PC-3 (cell line): Measurements from ENCODE around the gene PTPRD. TPM values are rescaled to one million over a fixed set of nuclear protein-coding genes. Genes with fewer than 3 reads are reported as not detected.

Experiments used
- ATAC-seq: fragments of 200-7000 bp; cut with Tn5 transposase; 2 replicates; pipeline ENCODE4 v1.9.1; 2020; ENCODE audit warnings: mild to moderate bottlenecking, moderate library complexity
- BruUV-seq: library from RNA; stranded (reverse); fragments of 400-500 nt; replicated peaks from 2 replicates; lab custom pipeline; 2021; lab: Mats Ljungman, UMichigan
- CTCF ChIA-PET: fragments of 300-600 bp; sonication (Branson Sonifier 250); formaldehyde crosslinking; loops from one replicate; lab custom pipeline; 2022; ENCODE audit warnings: antibody characterized with exemption; lab: Charles Lee
- POLR2A ChIA-PET: fragments of 300-600 bp; sonication (Branson Sonifier 250); formaldehyde crosslinking; loops from one replicate; lab custom pipeline; 2022; ENCODE audit warnings: antibody characterized with exemption; ENCODE audit not compliant: unreplicated experiment; lab: Charles Lee
- DNase-seq: peaks from one replicate; pipeline ENCODE4 v3.0.0-alpha.2; 2015
- H2AFZ ChIP-seq: fragments of 300-600 bp; sonication (generic); 2 replicates; pipeline ENCODE4 v1.6.0; 2016; ENCODE audit warnings: antibody characterized with exemption, low read length
- H3F3A ChIP-seq: fragments of 300-600 bp; sonication (generic); one replicate; pipeline ENCODE4 v1.6.0; 2017; ENCODE audit warnings: antibody characterized with exemption, low read length, control low read depth, mild to moderate bottlenecking; ENCODE audit not compliant: unreplicated experiment
- H3K27ac ChIP-seq: fragments of 300-600 bp; sonication (generic); 2 replicates; pipeline ENCODE4 v1.5.1; 2016; ENCODE audit warnings: mild to moderate bottlenecking, low read length
- H3K27me3 ChIP-seq: fragments of 300-600 bp; sonication (generic); 2 replicates; pipeline ENCODE4 v1.6.1; 2016; ENCODE audit warnings: low read length, mixed read lengths
- H3K36me3 ChIP-seq: fragments of 300-600 bp; sonication (generic); 2 replicates; pipeline ENCODE4 v1.6.1; 2016; ENCODE audit warnings: low read depth, mixed run types, low read length, mixed read lengths
- H3K4me1 ChIP-seq: fragments of 300-600 bp; sonication (generic); 2 replicates; pipeline ENCODE4 v1.5.1; 2016; ENCODE audit warnings: low read length; ENCODE audit not compliant: insufficient read depth
- H3K4me2 ChIP-seq: fragments of 300-600 bp; sonication (generic); 2 replicates; pipeline ENCODE4 v1.6.0; 2016; ENCODE audit warnings: low read length
- H3K4me3 ChIP-seq: fragments of 300-600 bp; sonication (generic); 2 replicates; pipeline ENCODE4 v1.5.1; 2016; ENCODE audit warnings: mild to moderate bottlenecking, low read length, mixed read lengths
- H3K79me2 ChIP-seq: fragments of 300-600 bp; sonication (generic); 2 replicates; pipeline ENCODE4 v1.6.1; 2017; ENCODE audit warnings: low read length, mixed read lengths
- H3K9ac ChIP-seq: fragments of 300-600 bp; sonication (generic); 2 replicates; pipeline ENCODE4 v1.6.0; 2016; ENCODE audit warnings: mild to moderate bottlenecking, low read length
- H3K9me2 ChIP-seq: fragments of 300-600 bp; sonication (generic); replicated peaks from 2 replicates; pipeline ENCODE4 v1.6.1; 2016; ENCODE audit warnings: mixed run types, low read length, mixed read lengths
- H3K9me3 ChIP-seq: fragments of 300-600 bp; sonication (generic); 2 replicates; pipeline ENCODE4 v1.6.1; 2016; ENCODE audit warnings: low read length, mixed read lengths
- H4K20me1 ChIP-seq: fragments of 300-600 bp; sonication (generic); 2 replicates; pipeline ENCODE4 v1.6.1; 2016; ENCODE audit warnings: low read length, mixed read lengths
- EZH2 ChIP-seq: fragments of 300-600 bp; sonication (generic); IDR thresholded peaks from one replicate; pipeline ENCODE4 v1.6.1; 2017; ENCODE audit warnings: antibody characterized with exemption, mild to moderate bottlenecking, low read length; ENCODE audit not compliant: unreplicated experiment
- EZH2phosphoT487 ChIP-seq: fragments of 300-600 bp; sonication (generic); IDR thresholded peaks from 2 replicates; pipeline ENCODE4 v1.6.1; 2018; ENCODE audit warnings: mild to moderate bottlenecking, antibody characterized with exemption, low read length, borderline replicate concordance
- intact Hi-C: fragments of 100-400 bp; cut with micrococcal nuclease; formaldehyde crosslinking; loops from 2 replicates; pipeline ENCODE4 v1.9.0; 2023
- total RNA-seq: library from RNA; depleted of rRNA; stranded (reverse); fragments of >200 nt; gene quantifications from 2 replicates; pipeline ENCODE4 v1.2.3, GENCODE V29; 2014
- TF ChIP-seq, protein P1 (sequence below): fragments of 300-600 bp; sonication (generic); conservative IDR thresholded peaks from 2 replicates; pipeline ENCODE4 v1.5.1; 2017; ENCODE audit warnings: antibody characterized with exemption, low read depth, mild to moderate bottlenecking, low read length

Gene PTPRD
- total RNA-seq, 1 experiment from 2014 or later = not detected

DNA sequence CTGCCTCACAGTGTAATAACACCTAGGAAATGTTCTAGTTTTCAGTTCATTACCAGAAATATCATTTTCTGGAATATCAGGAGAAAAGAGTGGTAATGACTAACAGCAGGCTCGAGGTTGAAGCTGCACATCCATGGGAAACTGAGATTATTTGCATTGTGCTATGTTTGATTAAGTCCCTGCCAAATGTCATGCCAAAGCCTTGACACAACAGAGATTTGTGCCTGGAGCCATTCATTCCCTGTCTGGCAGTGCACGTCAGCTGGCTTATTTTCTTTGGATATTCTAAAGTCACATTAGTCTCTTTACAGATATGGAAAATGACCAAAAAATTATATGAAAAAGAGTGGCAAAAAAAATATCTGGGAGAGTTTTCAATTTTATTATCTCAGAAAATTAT is 848.0 kb downstream of the PTPRD start:
- Histone ChIP-seq H4K20me1 (no peaks in the 10 kb centered on the region), H3K4me2 (no peak overlapping the region), H3K9ac (no peak overlapping the region), H2AFZ (no peak overlapping the region), H3K27me3 (no peaks in the 10 kb centered on the region), H3F3A (no peaks in the 10 kb centered on the region), H3K27ac (no peak overlapping the region), H3K36me3 (no peaks in the 10 kb centered on the region), H3K9me3 (0 out of 2 replicates have a peak, but pooled peaks cover 4% of the 10 kb centered on the region), H3K9me2 (no peaks in the 10 kb centered on the region), H3K79me2 (no peaks in the 10 kb centered on the region), H3K4me1 (no peaks in the 10 kb centered on the region), H3K4me3 (no peak overlapping the region)
- DNase-seq (peak; percentile 34), ATAC-seq (peak; percentile 84)
- TF ChIP-seq EZH2 (no peak), EZH2phosphoT487 (no peak)
- TF ChIP-seq, protein P1, sequence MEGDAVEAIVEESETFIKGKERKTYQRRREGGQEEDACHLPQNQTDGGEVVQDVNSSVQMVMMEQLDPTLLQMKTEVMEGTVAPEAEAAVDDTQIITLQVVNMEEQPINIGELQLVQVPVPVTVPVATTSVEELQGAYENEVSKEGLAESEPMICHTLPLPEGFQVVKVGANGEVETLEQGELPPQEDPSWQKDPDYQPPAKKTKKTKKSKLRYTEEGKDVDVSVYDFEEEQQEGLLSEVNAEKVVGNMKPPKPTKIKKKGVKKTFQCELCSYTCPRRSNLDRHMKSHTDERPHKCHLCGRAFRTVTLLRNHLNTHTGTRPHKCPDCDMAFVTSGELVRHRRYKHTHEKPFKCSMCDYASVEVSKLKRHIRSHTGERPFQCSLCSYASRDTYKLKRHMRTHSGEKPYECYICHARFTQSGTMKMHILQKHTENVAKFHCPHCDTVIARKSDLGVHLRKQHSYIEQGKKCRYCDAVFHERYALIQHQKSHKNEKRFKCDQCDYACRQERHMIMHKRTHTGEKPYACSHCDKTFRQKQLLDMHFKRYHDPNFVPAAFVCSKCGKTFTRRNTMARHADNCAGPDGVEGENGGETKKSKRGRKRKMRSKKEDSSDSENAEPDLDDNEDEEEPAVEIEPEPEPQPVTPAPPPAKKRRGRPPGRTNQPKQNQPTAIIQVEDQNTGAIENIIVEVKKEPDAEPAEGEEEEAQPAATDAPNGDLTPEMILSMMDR = no peak
- no TSS peak for BruUV-seq
- CTCF ChIA-PET = no interaction called here
- intact Hi-C loops = no loop called here
- POLR2A ChIA-PET = no interaction called here

GRCh38 chr9:9754186-9754585 is 858.6 kb downstream of the PTPRD start:
- peak; percentile 72 for ATAC-seq
- no TSS peak for BruUV-seq
- no peaks in the 10 kb centered on the region for H3K79me2 ChIP-seq
- H3K36me3 ChIP-seq = no peaks in the 10 kb centered on the region
- H3K27me3 ChIP-seq = no peaks in the 10 kb centered on the region
- no peaks in the 10 kb centered on the region for H3K9me2 ChIP-seq
- CTCF ChIA-PET = no interaction called here
- no peak overlapping the region for H2AFZ ChIP-seq
- no peak overlapping the region for H3K4me3 ChIP-seq
- intact Hi-C loops = loop anchor here (5.0 kb wide), 1 partner anchor 87 kb away; no protein-coding TSS in a partner anchor
- H3K9me3 ChIP-seq = 0 out of 2 replicates have a peak, but pooled peaks cover 4% of the 10 kb centered on the region
- peak; percentile 26 for DNase-seq
- H3F3A ChIP-seq = no peaks in the 10 kb centered on the region
- H3K4me1 ChIP-seq = no peaks in the 10 kb centered on the region
- POLR2A ChIA-PET = interaction anchor here (0.6 kb wide), 1 partner anchor 14 kb away, joined by 3 read pairs; no protein-coding TSS in a partner anchor
- no peaks in the 10 kb centered on the region for H4K20me1 ChIP-seq
- H3K9ac ChIP-seq = no peak overlapping the region
- H3K27ac ChIP-seq = peak overlapping the region; percentile 41
- no peak overlapping the region for H3K4me2 ChIP-seq
- TF ChIP-seq, protein P1 = no peak
- TF ChIP-seq EZH2phosphoT487 (no peak), EZH2 (no peak)

- H2AFZ ChIP-seq = no peak overlapping the region
- TF ChIP-seq EZH2 = no peak
- no peak for TF ChIP-seq EZH2phosphoT487
- TF ChIP-seq, protein P1 = no peak
- POLR2A ChIA-PET = no interaction called here
- H3K9me3 ChIP-seq = 0 out of 2 replicates have a peak, but pooled peaks cover 4% of the 10 kb centered on the region
- no peaks in the 10 kb centered on the region for H3K27me3 ChIP-seq
- no peak overlapping the region for H3K4me2 ChIP-seq
- H3K9ac ChIP-seq = no peak overlapping the region
- H3F3A ChIP-seq = no peaks in the 10 kb centered on the region
- H3K27ac ChIP-seq = no peak overlapping the region
- ATAC-seq (peak; percentile 18; the same call in 1 of the 2 replicates), DNase-seq (no peak)
- no peaks in the 10 kb centered on the region for H3K36me3 ChIP-seq
- CTCF ChIA-PET = no interaction called here
- H4K20me1 ChIP-seq = no peaks in the 10 kb centered on the region
- no TSS peak for BruUV-seq
- no peak overlapping the region for H3K4me3 ChIP-seq
- no peaks in the 10 kb centered on the region for H3K4me1 ChIP-seq
- no peaks in the 10 kb centered on the region for H3K79me2 ChIP-seq
- H3K9me2 ChIP-seq = no peaks in the 10 kb centered on the region
- intact Hi-C loops = loop anchor here (5.0 kb wide), 1 partner anchor 86 kb away; no protein-coding TSS in a partner anchor
Measured at GRCh38 chr9:9753266-9753665, 859.5 kb downstream of the PTPRD start.
